ENCODE data around the gene VPS13C.

DNA sequence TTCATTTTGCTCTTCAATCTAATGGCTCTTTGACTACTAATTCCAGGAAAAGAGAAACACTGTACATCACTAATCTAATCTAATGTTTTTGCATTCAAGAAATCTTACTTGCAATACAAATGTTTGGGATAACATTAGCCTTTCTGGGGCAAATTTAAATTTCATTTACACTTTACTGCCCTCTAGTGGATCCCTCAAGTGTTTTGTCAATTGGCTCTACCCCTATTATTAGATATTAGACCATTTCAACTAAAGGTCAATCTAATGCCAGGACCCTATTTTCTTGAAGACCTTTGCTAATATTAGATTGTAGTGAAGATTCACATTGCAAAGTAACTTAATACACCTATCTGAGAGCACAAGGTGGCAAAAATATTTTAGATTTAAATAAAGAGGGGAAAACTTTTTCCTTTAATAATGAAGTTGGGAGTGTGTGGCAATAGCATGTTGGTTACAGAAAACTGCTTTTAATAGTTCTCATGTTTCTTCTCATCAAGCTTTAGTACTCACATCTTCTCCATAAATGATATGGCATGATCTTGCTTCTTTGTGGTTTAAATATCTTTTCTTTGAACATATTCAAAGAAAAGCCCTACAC is 11.6 kb upstream of the VPS13C start:
- TF ChIP-seq GATA2 (IDR thresholded peaks at IDR 0.05; ENCODE audit: low read depth, low read length) (no peak), GATA3 (IDR thresholded peaks at IDR 0.05; ENCODE audit: low read depth, low read length) (no peak)

All from SH-SY5Y (cell line).